Measurements from ENCODE around the gene FAM170A. TPM values are rescaled to one million over a fixed set of nuclear protein-coding genes. Genes with fewer than 3 reads are reported as not detected.

The FAM170A gene
- total and polyA plus RNA-seq, 9 of the 15 experiments (the other 6 are each of a cell fraction or from before 2014, with no cell fraction given): 0.13 TPM; not detected in 8

DNA sequence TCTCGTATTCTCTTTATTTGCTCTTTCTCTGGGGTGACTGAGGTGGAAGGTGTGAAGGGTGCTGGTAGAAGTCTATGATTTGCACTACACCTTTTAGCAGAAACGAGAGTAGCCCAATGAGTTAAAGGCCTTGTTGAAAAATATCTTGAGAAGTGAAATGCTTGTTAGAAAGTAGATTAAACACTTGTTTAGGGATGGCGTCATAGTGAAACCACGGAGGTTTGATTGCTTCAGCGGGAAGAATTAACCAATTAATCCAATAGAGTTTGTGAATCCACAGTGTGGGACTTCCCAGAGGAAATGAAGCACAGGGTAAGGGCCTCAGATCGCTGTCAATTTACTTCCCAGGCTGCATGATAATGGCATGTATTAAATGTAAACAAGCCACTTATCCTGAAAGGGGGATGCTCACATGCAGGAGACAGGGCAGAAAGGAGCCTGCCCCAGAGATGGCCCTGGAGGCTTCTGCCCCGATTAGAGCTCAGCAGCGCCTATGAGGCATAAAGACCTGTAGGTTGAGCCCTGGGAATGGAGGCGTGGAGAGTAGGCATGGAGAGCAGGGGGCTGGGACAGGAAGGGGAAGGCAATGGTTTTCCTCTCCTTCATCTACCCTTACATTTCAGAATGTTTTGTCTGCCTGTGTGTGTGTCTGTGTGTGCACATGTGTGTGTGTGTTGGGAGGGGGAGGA is 1.5 kb downstream of the FAM170A start:
- no peak for ATAC-seq
- Histone ChIP-seq H3K9ac (ENCODE audit: insufficient read depth in 1 of 2, low read depth in 2 of 2, low read length in 2 of 2) (no peak overlapping the region), H3K4me1 (replicated peaks in 1 of 2; ENCODE audit: control insufficient read depth in 2 of 2, insufficient read depth in 2 of 2, low read length in 2 of 2) (no peaks in the 10 kb centered on the region; a peak in 1 of 5 replicates), H3K4me3 (no peak overlapping the region), H4K20me1 (replicated peaks; ENCODE audit: control insufficient read depth, insufficient read depth, low read length) (no peaks in the 10 kb centered on the region), H2AFZ (ENCODE audit: low read depth, low read length) (no peak overlapping the region), H3K9me3 (replicated peaks; ENCODE audit: control insufficient read depth, insufficient read depth, low read depth, low read length) (no peaks in the 10 kb centered on the region), H3K27me3 (ENCODE audit: control insufficient read depth in 2 of 2, insufficient read depth in 2 of 2, low read length in 2 of 2) (peaks cover 2 to 22% of the 10 kb centered on the region in 2 experiments; a peak in 3 of 5 replicates), H3K36me3 (ENCODE audit: control insufficient read depth, insufficient read depth, low read length) (no peaks in the 10 kb centered on the region), H3K79me2 (ENCODE audit: control insufficient read depth, insufficient read depth, low read length) (no peaks in the 10 kb centered on the region), H3K4me2 (ENCODE audit: insufficient read depth, low read length) (no peak overlapping the region), H3K27ac (ENCODE audit: extremely low read depth, low read depth, low read length) (no peak overlapping the region), H3K9me1 (ENCODE audit: control insufficient read depth, insufficient read depth, low read length) (no peaks in the 10 kb centered on the region)
- WGBS (ENCODE audit: insufficient coverage, low coverage, missing lambda C conversion rate): under 1% methylated on average over 9 of the region's 9 CpGs
- BruUV-seq (replicated peaks): no TSS peak
- TF ChIP-seq HOXB6 (CRISPR knock-in tag; IDR thresholded peaks at IDR 0.05; ENCODE audit: borderline replicate concordance) (no peak), ZFX (CRISPR knock-in tag; IDR thresholded peaks at IDR 0.05) (no peak), ZBTB8A (IDR thresholded peaks at IDR 0.05; ENCODE audit: partially characterized antibody) (no peak), RB1 (IDR thresholded peaks at IDR 0.05; ENCODE audit: low read depth) (no peak), ATF7 (IDR thresholded peaks at IDR 0.05) (no peak), MBD2 (IDR thresholded peaks at IDR 0.05; ENCODE audit: borderline replicate concordance, low read depth) (no peak), IRF1 (CRISPR knock-in tag; IDR thresholded peaks at IDR 0.05; ENCODE audit: borderline replicate concordance) (no peak), KHSRP (IDR thresholded peaks at IDR 0.05) (no peak), HLTF (IDR thresholded peaks at IDR 0.05) (no peak)
- TF ChIP-seq, protein P1, sequence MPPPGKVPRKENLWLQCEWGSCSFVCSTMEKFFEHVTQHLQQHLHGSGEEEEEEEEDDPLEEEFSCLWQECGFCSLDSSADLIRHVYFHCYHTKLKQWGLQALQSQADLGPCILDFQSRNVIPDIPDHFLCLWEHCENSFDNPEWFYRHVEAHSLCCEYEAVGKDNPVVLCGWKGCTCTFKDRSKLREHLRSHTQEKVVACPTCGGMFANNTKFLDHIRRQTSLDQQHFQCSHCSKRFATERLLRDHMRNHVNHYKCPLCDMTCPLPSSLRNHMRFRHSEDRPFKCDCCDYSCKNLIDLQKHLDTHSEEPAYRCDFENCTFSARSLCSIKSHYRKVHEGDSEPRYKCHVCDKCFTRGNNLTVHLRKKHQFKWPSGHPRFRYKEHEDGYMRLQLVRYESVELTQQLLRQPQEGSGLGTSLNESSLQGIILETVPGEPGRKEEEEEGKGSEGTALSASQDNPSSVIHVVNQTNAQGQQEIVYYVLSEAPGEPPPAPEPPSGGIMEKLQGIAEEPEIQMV (tag; conservative IDR thresholded peaks at IDR 0.05; ENCODE audit: low read depth): no peak
- TF ChIP-seq, protein P2, sequence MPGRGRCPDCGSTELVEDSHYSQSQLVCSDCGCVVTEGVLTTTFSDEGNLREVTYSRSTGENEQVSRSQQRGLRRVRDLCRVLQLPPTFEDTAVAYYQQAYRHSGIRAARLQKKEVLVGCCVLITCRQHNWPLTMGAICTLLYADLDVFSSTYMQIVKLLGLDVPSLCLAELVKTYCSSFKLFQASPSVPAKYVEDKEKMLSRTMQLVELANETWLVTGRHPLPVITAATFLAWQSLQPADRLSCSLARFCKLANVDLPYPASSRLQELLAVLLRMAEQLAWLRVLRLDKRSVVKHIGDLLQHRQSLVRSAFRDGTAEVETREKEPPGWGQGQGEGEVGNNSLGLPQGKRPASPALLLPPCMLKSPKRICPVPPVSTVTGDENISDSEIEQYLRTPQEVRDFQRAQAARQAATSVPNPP (IDR thresholded peaks at IDR 0.05; ENCODE audit: borderline replicate concordance, insufficient read depth, insufficient read length): no peak
- intact Hi-C loops (cut with micrococcal nuclease) (loop anchor here (10.0 kb wide), 1 partner anchor 156 kb away; no protein-coding TSS in a partner anchor), in situ Hi-C loops (cut with MboI) (no loop called here)
- CTCF ChIA-PET (ENCODE audit: low intra/inter-chr PET ratio): no interaction called here
- no peak for FAIRE-seq
- POLR2A ChIA-PET: interaction anchor here (0.7 kb wide), 1 partner anchor 27 kb away, joined by 3 read pairs; no protein-coding TSS in a partner anchor
- no peak for DNase-seq (ENCODE audit: extremely low read depth in 1 of 4, low spot score in 3 of 4)

All from K562 (cell line).